Breast epithelium (tissue), 4 donors: ENCODE data around the gene DRAP1. TPM values are rescaled to one million over a fixed set of nuclear protein-coding genes. Genes with fewer than 3 reads are reported as not detected.
"Not testable (repeated sequence)": the region's sequence is repeated elsewhere in the genome, so short reads cannot be mapped to it uniquely, and the experiment has no call there.

Experiments
- DNase-seq, 2 donors: peaks; one replicate each; pipeline ENCODE4 v3.0.0-alpha.2; 2019; ENCODE audit warnings: low spot score in 2 of 2
- H3K27ac ChIP-seq, 2 donors: fragments of 200-600 bp; sonication (generic) in 1 of 2; one replicate each; pipeline ENCODE4 v1.5.1; 2016 to 2019; ENCODE audit warnings: mild to moderate bottlenecking in 1 of 2
- H3K27me3 ChIP-seq, 2 donors: fragments of 200-600 bp; sonication (generic) in 1 of 2; one replicate each; pipeline versions ENCODE4 v1.5.1 to v1.6.0; 2017 to 2019; ENCODE audit warnings: control low read depth in 1 of 2, mild to moderate bottlenecking in 1 of 2
- H3K36me3 ChIP-seq: fragments of 200-600 bp; one replicate; pipeline ENCODE4 v1.5.1; 2019
- H3K4me1 ChIP-seq, 2 donors: fragments of 200-600 bp; sonication (generic); one replicate each; pipeline ENCODE4 v1.5.1; 2016 to 2019; ENCODE audit warnings: control low read depth in 1 of 2
- H3K4me3 ChIP-seq, 3 donors: fragments of 200-600 bp; sonication (generic); 1 replicate in 2 of 3; 2 replicates in 1 of 3; pipeline ENCODE4 v1.5.1; 2016 to 2019; ENCODE audit warnings: mild to moderate bottlenecking in 3 of 3, moderate library complexity in 2 of 3
- H3K9me3 ChIP-seq, 2 donors: fragments of 200-600 bp; sonication (generic) in 1 of 2; one replicate each; pipeline ENCODE4 v1.5.1; 2016 to 2019; ENCODE audit warnings: control low read depth in 1 of 2
- POLR2A ChIP-seq: fragments of 450-650 bp; IDR thresholded peaks from one replicate; pipeline ENCODE4 v1.6.1; 2016; ENCODE audit warnings: antibody characterized with exemption, mild to moderate bottlenecking, moderate library complexity
- POLR2AphosphoS5 ChIP-seq, 3 donors: sonication (generic); formaldehyde crosslinking; IDR thresholded peaks; one replicate each; pipeline ENCODE4 v1.6.1; 2017; ENCODE audit warnings: antibody characterized with exemption in 3 of 3
- intact Hi-C: fragments of 100-400 bp; cut with DNase I; formaldehyde crosslinking; loops from one replicate; pipeline ENCODE4 v1.15.1; 2023; ENCODE audit warnings: low total_unique reads
- total RNA-seq, 3 donors: library from RNA; depleted of rRNA; stranded (reverse); fragments of >200 nt; gene quantifications; one replicate each; pipeline ENCODE4 v1.1.0, GENCODE V29; 2016
- TF ChIP-seq, protein P1 (sequence below), 3 donors: fragments of 450-650 bp; IDR thresholded peaks; one replicate each; pipeline ENCODE4 v1.5.1; 2016 to 2017; ENCODE audit warnings: antibody characterized with exemption in 3 of 3, mild to moderate bottlenecking in 3 of 3, moderate library complexity in 3 of 3

Gene DRAP1
- total RNA-seq, 3 donors from 2014 or later = 50.1 to 64.5 (median 51.5) TPM

DNA sequence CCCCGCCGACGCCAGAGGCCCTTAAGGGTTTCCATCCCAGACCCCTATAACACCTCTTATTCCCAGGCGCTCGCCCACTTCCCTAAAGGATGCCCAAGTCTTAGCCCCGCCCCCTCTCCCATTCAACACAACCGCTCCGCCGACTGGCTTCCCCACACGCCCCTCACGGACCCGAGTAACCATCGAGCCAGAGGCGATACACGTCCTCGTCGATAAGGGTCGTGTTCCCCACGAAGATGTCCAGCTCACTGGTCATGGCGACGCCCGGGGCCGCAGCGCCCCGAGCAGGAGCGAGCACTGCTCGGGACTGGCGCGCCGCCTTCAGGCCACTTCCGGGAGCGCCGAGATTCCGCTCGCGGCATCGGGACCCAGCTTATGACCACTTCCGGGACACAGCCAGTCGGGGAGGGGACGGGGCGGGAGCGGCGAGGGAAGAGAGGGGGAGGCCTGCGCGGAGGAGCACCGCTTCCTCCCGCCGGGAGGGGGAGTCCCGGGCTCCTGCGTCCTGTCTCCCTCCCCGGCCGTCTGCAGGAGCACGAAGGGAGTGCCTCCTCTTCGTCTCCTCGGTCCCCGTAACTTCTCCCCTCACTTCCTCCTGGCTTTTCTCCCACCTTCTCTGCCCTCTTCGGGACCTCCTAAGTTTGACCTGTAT lies 30.9 kb upstream of the DRAP1 start, which contains the start of gene FIBP:
Gene FIBP, minus strand, starts transcription at position 309 of the 652 bp plus-strand sequence. Its CDS starts 53 bp downstream, at position 256.
- H3K9me3 ChIP-seq = no peaks in the 10 kb centered on the region
- peaks cover 21 to 23% of the 10 kb centered on the region in 2 donors for H3K4me1 ChIP-seq
- peak within 1 kb of the TSS; percentile 94 to 99 for H3K27ac ChIP-seq
- H3K4me3 ChIP-seq = peak within 1 kb of the TSS; percentile 66 to 92 (median 81)
- DNase-seq = peak; percentile 97 to 99
- H3K36me3 ChIP-seq = no peaks in the 10 kb centered on the region
- H3K27me3 ChIP-seq = no peaks in the 10 kb centered on the region
- intact Hi-C loops = loop anchor here (10.0 kb wide), 1 partner anchor 77 kb away; the partner anchor contains the start of gene SART1
- peak; percentile 84 to 92 (median 92) for TF ChIP-seq POLR2AphosphoS5 (IDR thresholded peaks at IDR 0.05)
- TF ChIP-seq, protein P1, sequence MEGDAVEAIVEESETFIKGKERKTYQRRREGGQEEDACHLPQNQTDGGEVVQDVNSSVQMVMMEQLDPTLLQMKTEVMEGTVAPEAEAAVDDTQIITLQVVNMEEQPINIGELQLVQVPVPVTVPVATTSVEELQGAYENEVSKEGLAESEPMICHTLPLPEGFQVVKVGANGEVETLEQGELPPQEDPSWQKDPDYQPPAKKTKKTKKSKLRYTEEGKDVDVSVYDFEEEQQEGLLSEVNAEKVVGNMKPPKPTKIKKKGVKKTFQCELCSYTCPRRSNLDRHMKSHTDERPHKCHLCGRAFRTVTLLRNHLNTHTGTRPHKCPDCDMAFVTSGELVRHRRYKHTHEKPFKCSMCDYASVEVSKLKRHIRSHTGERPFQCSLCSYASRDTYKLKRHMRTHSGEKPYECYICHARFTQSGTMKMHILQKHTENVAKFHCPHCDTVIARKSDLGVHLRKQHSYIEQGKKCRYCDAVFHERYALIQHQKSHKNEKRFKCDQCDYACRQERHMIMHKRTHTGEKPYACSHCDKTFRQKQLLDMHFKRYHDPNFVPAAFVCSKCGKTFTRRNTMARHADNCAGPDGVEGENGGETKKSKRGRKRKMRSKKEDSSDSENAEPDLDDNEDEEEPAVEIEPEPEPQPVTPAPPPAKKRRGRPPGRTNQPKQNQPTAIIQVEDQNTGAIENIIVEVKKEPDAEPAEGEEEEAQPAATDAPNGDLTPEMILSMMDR (IDR thresholded peaks at IDR 0.05) = peak; percentile 93 to 98 (median 95)
- peak; percentile 53 for TF ChIP-seq POLR2A

DNA sequence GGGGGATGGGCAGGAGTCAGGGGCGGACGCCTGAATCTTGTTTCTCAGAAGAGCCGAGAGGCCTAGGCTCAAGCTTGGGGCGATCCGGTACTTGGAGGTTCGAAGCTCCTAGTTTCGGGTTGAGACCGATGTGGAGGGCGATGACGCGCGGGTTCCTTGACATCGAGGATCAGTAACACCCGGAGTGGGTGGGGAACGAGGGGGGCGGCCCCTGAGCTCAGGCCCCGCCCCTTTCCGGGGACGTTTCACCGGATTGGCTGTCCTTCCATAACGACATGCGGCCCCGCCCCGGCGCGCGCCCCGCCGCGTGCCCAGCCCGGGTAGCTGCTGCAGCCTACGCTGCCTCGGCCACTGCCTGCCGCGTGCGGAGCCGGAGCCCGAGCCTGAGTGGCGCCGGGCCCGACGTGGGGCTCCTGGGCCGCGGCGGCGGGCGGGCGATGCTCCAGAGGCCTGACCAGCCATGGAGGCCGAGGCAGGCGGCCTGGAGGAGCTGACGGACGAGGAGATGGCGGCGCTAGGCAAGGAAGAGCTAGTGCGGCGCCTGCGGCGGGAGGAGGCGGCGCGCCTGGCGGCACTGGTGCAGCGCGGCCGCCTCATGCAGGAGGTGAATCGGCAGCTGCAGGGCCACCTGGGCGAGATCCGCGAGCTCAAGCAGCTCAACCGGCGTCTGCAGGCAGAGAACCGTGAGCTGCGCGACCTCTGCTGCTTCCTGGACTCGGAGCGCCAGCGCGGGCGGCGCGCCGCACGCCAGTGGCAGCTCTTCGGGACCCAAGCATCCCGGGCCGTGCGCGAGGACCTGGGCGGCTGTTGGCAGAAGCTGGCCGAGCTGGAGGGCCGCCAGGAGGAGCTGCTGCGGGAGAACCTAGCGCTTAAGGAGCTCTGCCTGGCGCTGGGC lies 28.7 kb upstream of the DRAP1 start, which contains the start of gene CCDC85B:
Gene CCDC85B, plus strand, starts transcription at position 350 of the 895 bp plus-strand sequence. Its CDS starts 111 bp downstream, at position 461.
- Histone ChIP-seq H3K9me3 (no peaks in the 10 kb centered on the region), H3K4me1 (peaks cover 23 to 25% of the 10 kb centered on the region in 2 donors), H3K27me3 (no peaks in the 10 kb centered on the region), H3K36me3 (no peaks in the 10 kb centered on the region), H3K27ac (peak within 1 kb of the TSS; percentile 94 to 99), H3K4me3 (peak within 1 kb of the TSS; percentile 67 to 92 (median 81))
- DNase-seq = peak; percentile 98 to 99
- peak; percentile 45 to 91 (median 71) for TF ChIP-seq POLR2AphosphoS5 (IDR thresholded peaks at IDR 0.05)
- TF ChIP-seq, protein P1 (IDR thresholded peaks at IDR 0.05) = peak in 1 of 3 donors; percentile 32
- TF ChIP-seq POLR2A = peak; percentile 52
- intact Hi-C loops = loop anchor here (1.0 kb wide), 1 partner anchor 30 kb away; no protein-coding TSS in a partner anchor

DNA sequence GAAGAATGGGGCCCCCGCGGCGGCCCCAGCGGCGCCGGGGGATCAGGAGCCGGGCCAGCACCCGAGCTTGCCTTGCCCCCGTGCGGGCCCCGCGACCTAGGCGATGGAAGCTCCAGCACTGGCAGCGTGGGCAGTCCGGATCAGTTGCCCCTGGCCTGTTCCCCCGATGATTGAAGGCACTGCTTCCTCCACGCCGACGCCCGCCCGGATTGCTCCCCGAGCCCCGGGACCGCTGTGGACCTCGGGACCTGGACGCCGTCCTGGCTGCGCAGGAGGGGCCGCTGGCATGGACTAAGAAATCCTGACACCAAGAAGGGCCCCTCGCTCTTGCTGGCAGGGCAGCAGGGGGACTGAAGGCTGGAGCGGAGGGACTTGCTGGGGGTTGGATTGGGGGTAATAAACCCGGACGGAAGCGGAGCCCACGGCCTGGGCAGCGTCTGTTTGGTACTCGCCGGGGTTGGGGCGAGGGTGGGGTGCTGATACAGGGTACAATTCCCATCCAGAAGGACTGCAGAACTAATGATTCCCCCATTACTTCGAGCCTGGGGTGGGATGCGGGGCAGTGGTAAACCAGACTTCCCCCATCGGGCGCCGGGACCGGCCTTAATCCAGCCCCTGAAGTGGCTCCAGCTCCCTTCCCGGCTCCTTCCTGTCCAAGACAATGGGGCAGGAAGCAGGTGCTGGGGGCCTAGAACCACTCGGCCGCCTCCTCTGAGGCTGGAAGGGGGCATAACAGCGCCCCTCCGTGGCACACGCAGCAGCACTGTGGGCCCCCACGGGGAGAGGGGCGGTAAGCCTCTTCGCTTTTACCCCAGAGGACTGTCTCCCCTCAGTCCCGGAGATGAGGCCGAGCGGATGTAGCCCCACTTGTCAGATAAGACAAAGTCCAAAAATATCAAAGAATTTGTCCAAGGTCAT lies 27.7 kb upstream of the DRAP1 start:
- intact Hi-C loops = no loop called here
- peaks cover 23 to 25% of the 10 kb centered on the region in 2 donors for H3K4me1 ChIP-seq

DNA sequence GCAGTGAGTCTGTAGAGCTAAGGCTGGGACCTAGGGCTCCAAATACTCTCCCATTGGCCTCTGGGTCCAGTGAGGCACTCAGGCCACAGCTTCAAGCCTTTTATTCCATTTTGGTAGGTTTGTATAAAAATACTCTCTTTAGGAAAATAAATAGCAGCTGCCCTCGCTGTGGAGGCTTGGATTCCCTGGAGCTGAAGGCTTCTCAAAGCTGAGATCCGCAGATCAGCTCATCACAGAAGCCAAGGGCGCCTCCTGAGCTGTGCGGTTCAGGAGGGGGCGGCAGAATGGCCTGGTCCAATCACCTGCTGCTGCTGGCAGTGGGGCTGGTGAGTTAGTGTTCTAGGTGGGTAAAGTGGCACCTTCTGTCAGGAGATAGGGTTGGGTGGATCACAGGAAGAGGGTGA lies 27.1 kb upstream of the DRAP1 start:
- peaks cover 21 to 25% of the 10 kb centered on the region in 2 donors for H3K4me1 ChIP-seq
- H3K27me3 ChIP-seq, H3K36me3 ChIP-seq, DNase-seq, intact Hi-C loops, H3K9me3 ChIP-seq: not testable (repeated sequence)
- H3K4me3 ChIP-seq = peak overlapping the region; percentile 67 to 92 (median 81)
- H3K27ac ChIP-seq = peak overlapping the region; percentile 94 to 99

More for the DNA sequence above, 27.7 kb upstream of the DRAP1 start:
- H3K9me3 ChIP-seq = no peaks in the 10 kb centered on the region
- DNase-seq = no peak
- peak overlapping the region; percentile 67 to 92 (median 81) for H3K4me3 ChIP-seq
- H3K36me3 ChIP-seq = no peaks in the 10 kb centered on the region
- peak overlapping the region; percentile 94 to 99 for H3K27ac ChIP-seq
- no peaks in the 10 kb centered on the region for H3K27me3 ChIP-seq
- TF ChIP-seq POLR2AphosphoS5 (IDR thresholded peaks at IDR 0.05) (no peak), POLR2A (no peak)
- TF ChIP-seq, protein P1 (IDR thresholded peaks at IDR 0.05) = no peak
